SHP77 (cell line): ENCODE data around the gene TMEM51.
"Not testable (repeated sequence)": the region's sequence is repeated elsewhere in the genome, so short reads cannot be mapped to it uniquely, and the experiment has no call there.

Source experiments
- DNase-seq, 2 experiments: peaks; one replicate each; lab custom pipeline; 2025; lab: John Stamatoyannopoulos, UW

TMEM51 gene

GRCh38 chr1:15154480-15155036 is 1.0 kb downstream of the TMEM51 start:
- no peak for DNase-seq

- no peak for DNase-seq
Measured at GRCh38 chr1:15155191-15155590, 1.6 kb downstream of the TMEM51 start.

- DNase-seq, result no peak
Measured at GRCh38 chr1:15155888-15156741, 2.6 kb downstream of the TMEM51 start.

DNA sequence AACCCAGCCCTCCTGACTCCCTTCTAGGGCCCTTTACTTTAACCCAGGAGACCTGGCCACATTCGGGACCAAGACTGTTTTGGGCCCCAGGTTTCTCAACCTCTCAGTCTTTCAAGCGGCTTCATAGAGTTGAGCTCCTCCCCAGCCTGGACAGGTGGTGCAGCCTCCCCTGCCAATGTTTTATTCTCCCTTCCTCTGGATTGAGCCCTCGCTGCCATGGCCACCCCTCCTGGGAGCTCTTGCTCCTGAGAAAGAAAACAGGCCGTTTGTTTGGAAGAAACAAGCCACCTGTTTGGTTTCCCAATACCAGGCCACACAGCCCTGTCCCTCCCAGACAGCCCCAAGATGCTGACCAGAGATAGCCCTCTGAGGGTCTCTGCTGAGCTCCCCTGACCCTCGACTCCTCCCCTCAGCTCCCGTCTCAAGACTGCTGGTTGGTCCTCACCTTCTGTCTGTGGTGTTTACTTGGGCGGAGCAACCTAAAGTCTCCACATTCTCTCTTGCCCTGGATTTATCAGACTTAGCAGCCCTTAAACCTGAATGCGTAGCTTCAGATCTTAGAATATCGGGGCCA is 3.3 kb downstream of the TMEM51 start:
- no peak for DNase-seq

DNA sequence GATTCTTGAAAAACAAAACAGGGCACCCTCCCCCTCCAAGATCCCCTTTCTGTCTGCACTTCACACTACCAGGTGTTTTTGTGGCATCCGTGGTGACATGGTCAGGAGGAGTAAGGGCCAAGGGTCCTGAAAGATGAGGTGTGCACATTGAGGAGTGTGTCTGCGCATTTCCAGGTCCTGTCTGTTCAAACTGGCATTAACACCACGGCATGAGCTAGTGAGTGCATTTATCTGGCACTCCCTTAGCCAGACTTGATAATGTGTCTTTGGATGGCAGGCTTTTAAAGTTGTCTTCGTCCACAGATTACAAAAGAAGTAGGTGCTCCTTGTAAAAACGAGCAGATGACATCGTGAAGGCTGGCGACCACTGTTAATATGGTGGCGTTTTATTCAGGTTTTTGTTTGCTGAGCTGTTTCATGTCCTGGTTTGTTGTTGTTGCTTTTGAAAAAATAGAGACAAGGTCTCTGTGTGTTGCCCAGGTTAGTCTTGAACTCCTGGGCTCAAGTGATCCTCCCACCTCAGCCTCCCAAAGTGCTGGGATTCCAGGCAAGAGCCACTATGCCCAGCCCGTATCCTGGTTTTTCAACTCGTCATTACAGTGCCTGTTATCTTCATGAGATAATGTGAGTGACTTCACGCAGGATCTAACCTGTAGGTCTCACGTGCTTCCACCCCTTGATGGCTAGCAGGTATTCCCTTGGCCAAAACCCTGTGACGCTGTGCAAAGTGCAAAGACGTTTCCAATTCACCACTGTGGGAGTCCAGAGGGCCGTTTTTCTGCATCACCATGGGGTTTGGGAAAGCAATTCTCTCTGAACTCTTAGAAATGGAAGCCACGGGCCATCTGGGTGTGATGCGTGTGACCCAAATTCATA is 4.2 kb downstream of the TMEM51 start:
- DNase-seq, result no peak

GRCh38 chr1:15158506-15159165 is 5.1 kb downstream of the TMEM51 start:
- DNase-seq, result no peak

DNA sequence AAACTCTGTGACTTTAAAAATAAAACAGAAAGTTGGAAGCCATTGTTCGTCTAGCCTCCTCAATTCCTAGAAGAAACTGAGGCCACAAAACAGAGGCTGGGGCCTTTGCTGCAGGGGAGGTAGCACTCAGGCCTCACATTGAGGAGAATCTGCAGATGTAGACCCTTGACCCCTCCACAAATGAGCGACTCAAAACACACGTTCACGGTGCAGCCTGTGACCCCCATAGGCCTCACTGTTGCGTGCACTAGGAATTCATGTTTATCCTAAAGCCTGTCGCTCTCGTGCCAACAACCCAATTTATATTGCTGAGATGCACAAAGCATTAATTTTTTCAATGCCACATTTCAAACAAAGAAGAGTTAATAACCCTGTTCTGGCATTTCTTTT is 5.6 kb downstream of the TMEM51 start:
- no peak for DNase-seq

DNA sequence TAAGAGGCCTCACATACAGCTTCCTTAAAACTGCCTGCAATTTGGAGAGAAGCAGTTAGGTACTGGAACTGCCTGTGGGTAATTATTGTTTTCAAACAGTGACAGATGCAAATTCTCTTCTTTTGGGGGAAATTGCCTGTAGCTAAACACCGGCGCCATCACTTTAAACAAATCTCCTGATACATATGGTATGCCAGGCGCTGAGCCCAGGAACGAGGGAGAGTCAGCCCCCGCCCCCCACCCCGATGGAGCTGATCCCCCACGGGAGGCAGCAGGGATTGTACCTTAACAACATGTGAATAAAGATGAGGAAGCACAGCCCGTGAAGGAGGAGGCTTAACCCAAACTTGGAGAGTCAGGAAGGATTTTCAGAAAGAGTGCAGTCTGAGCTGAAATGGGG is 7.1 kb downstream of the TMEM51 start:
- no peak for DNase-seq

DNA sequence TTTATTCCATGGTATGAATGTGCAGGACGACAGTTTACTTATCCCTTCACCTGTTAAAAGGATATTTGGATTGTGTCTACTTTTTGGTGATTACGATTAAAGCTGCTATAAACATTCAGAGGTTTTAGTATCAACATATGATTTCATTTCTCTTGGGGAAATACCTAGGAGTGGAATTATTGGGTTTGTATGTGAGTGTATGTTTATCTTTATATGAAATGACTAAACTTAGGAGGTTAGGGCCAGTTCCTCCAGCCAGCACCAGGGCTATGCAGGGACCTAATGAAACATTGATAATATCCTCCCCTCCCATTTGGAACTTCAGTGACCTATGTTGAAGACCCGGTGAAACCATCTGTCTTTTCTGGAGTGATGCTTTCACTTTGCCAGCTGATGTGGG is 13.8 kb downstream of the TMEM51 start:
- no peak for DNase-seq

DNA sequence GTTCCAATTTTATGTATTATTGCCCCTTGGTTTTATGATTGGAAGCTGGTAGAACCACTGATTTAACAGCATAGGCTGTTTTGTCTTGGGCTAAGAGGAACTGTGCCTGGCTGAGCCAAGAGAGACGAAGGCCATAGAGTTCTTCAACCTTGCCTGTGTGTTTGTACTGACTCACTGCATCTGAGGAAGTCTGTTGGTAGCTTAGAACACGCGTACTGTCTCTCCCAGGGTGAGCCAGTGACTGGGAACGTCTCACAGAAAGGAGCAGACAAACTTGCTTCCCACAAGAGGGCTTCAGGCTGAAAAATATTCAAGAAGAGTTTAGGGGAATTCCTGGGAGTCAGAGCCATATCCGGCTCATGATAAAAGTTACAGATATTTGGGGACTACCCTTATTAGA is 14.9 kb downstream of the TMEM51 start:
- DNase-seq, result no peak

- no peak for DNase-seq
Measured at GRCh38 chr1:15170071-15170470, 16.5 kb downstream of the TMEM51 start.

DNA sequence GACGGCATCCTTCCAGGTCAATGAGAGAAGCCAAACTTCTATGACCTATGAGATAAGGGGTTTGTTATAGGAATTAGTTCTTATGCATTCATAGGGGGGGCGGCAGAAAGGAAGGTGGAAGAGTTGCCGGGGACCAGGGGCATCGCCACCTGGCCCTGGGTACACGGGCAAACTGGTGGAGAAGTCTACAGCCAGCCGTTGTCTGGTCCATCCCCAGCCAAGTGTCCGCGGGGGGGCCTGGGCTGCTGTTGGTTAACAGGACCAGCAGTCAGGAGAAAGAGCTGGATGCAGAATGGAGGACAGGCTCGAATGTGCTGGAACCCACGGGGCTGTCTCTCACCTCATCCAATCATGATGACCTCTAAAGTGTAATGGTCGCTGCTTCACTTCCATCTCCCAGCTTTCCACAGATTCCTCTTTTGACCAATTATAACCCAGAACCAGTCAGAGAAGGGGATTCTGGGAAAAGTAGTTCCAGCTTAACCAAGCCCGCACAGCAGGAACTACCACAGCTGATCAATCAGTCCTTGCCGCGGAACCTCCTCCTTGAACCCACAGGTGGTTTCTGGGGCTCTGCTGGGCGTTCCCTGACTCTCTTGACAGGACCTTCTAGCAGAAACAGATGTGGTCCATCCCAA is 17.8 kb downstream of the TMEM51 start:
- DNase-seq, result no peak

DNA sequence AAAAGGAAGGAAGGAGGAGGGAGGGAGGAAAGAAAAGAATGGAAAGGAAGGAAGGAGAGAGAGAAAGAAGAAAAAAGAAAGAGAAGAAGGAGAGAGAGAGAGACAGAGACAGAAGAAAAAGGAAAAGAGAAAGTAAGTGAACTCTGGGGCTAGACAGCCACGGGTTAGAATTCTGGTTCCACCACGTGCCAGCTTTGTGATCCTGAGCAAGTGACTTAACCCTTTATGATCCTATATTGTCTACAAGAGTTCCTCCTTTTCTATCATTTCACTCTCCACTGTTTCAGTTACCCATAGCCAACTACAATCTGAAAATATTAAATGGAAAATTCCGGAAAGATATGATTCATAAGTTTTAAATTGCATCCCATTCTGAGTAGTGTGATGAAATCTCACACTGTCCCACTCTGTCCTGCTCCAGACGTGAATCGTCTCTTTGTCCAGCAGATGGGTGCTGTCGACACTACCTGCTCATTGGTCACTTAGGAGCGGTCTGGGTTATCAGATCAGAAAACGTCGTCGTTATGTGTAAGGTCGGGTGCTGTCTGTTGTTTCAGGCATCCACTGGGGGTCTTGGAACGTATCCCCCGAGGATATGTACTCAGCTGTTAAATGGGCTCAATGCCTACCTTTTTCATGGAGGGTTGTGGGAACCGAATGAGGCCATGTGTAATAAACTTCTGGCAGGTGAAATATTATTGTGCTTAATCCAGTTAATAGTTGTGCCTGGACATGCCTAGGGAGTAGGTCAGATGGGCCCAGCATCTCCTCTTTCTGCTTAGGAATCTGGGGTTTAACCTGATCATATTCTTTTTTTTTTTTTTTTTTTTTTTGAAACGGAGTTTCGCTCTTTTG is 19.1 kb downstream of the TMEM51 start:
- DNase-seq, result no peak

GRCh38 chr1:15173863-15174614 is 20.5 kb downstream of the TMEM51 start:
- no peak for DNase-seq

GRCh38 chr1:15174615-15174983 is 21.1 kb downstream of the TMEM51 start:
- no peak for DNase-seq

GRCh38 chr1:15175324-15176094 is 22.0 kb downstream of the TMEM51 start:
- DNase-seq, result not testable (repeated sequence)

- no peak for DNase-seq
Measured at GRCh38 chr1:15176120-15176519, 22.6 kb downstream of the TMEM51 start.

DNA sequence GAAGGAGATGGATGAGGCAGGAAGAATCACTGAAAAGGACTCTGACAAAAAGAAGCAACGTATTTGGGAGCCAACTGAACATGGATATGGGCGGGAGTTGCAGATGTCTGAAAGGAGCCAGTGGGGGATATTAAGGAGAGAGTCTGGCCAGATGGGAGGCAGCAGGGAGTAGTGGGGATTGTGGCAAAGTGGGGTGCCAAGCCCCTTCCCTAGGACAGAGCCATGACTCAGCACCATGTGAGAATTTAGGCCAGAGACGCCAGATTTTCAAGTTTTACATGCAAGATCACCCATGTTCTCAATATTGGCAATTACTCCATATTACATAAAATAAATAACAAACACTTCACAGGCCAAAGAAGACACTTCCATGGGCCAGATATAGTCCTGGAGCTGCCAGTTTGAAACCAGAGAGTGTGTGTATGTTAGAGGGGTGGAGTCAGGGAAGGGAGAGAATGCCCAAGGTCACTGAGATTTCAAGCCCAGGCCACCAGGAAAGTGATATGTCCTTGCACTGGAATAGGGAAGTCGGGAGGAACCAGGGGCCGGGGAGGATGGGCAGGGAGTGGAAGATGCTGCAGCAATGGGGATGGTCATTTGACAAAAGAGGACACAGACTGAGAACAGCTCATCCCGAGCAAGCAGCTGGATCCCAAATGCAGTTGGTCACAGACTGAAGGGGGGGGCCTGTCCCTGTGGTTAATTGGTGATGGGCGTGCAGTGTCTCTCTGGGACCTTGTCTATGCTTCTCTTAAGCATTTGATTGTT is 23.5 kb downstream of the TMEM51 start:
- no peak for DNase-seq
